ENCODE results near the gene C2.
"Not testable (repeated sequence)": the region's sequence is repeated elsewhere in the genome, so short reads cannot be mapped to it uniquely, and the experiment has no call there.

C2 gene

DNA sequence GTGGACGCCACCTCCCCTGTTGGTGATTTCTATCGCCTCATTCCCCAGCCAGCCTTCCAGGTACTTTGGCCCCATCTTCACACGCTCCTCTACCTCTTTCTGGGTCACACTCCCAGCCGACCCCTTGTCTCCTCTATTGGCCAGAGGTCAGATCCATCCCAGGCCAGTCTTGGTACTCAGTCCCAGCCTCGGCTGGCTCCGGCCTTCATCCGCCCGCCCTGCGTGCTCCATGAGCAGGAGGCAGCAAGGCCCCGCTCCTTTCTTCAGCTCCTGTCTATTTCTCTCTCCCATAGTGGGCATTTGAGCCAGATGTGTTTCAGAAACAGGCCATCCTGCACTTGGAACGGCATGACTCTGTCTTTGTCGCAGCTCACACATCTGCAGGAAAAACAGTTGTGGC, 34.1 kb downstream of the C2 start:
- DNase-seq: no peak

GRCh38 chr6:31963921-31964320, 36.4 kb downstream of the C2 start:
- no peak for DNase-seq

DNA sequence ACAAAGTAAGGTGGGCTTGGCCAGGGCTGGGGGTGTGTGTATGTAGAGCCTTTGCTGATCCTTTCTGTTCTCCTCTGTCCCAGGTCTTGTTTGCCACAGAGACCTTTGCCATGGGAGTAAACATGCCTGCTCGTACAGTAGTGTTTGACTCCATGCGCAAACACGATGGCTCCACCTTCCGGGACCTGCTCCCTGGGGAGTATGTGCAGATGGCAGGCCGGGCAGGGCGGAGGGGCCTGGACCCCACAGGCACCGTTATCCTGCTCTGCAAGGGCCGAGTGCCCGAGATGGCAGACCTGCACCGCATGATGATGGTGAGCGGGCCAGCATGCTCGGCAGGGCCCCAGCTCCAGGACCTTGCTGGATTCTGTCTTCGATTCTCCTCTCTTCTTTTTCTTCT, 38.2 kb downstream of the C2 start:
- no peak for DNase-seq

DNA sequence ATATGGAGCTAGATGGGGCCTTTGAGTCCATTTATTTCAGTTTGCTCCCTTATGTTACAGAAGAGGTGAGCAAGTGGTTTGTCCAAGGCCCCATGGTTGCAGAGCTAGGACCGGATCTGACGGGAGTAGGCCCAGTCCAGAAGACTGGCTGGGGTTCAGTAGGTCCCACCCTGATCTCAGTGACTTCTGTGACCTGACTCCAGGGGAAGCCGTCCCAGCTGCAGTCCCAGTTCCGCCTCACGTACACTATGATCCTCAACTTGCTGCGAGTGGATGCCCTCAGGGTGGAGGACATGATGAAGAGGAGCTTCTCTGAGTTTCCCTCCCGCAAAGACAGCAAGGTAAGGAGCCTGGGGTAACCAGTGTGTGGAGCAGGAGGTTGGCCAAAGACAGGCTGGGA, 39.0 kb downstream of the C2 start:
- no peak for DNase-seq

DNA sequence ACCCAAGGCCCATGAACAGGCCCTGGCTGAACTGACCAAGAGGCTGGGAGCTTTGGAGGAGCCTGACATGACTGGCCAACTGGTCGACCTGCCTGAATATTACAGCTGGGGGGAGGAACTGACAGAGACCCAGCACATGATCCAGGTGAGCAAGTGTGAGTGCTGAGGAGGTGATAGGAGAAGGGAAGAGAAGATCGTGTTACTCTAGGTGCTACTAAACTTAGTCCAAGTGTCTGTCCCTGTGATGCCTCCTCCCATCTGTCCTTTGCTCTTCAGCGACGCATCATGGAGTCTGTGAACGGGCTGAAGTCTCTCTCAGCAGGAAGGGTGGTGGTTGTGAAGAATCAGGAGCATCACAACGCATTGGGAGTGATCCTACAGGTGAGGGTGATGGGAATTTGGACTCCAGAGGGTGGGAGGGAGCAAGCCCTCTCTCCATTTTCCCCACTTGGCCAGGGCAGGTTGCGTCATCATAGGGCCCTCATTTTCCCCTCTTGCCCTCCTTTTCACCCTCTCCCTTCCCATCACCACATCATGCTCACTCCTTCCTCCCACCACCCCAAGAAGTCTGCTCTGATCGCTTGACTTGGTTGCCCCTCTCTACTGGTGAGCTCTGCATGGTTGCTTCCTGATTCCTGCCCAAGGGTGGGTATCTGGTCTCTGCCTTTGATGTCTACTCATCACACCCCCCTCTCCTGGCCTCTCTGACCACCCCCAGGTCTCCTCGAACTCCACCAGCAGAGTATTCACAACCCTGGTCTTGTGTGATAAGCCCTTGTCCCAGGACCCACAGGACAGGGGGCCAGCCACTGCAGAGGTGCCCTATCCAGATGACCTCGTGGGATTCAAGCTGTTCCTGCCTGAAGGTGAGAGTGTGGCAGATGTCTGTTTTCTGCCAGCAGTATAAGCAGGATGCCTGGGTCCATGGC, 39.7 kb downstream of the C2 start:
- DNase-seq: no peak

- DNase-seq: no peak
Observed at GRCh38 chr6:31967926-31968320, 40.4 kb downstream of the C2 start.

- no peak for DNase-seq
Observed at GRCh38 chr6:31968326-31968725, 40.8 kb downstream of the C2 start.

- DNase-seq: no peak
Observed at GRCh38 chr6:31968791-31969711, 41.5 kb downstream of the C2 start.

DNA sequence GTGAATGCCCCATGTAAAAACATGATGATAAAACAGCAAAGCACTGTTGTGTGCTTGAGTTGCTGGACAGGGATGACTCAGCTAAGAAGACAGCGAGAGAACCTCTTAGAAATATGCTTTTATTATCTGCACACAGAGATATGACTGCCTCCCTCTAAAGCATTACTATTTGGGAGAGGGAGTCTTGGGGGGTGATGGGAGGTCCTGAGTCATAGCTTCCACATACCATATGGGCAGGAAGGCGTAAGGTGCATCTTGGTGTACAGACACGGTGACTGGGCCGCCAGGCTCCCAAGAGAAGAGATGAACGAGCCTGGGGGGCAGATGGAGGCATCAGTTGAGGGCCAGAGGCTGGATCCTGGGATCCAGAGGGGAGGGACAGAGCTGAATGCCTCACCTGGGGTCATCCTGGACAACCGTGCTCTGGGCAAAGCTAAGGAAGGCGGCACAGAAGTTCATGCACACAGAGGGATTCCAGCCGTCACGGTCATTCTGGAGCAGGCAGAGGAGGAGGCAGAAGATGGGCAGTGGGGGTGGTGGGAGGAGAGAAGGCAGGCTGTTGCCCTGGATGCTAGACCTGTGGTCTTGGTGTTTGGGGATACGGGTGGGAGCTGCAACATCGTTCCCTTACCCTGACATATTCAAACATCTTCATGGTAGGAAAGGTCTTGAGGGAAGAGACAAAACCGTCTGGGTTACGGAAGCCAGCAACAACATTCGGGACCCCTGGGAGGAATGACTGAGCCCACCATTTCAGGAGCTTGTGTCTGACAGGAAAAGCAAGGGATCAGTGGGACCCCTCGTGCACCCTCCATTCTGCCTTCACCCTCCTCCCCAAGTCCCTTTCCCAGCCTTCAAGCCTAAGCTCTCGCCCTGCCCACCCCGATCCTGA, 42.4 kb downstream of the C2 start:
- no peak for DNase-seq

DNA sequence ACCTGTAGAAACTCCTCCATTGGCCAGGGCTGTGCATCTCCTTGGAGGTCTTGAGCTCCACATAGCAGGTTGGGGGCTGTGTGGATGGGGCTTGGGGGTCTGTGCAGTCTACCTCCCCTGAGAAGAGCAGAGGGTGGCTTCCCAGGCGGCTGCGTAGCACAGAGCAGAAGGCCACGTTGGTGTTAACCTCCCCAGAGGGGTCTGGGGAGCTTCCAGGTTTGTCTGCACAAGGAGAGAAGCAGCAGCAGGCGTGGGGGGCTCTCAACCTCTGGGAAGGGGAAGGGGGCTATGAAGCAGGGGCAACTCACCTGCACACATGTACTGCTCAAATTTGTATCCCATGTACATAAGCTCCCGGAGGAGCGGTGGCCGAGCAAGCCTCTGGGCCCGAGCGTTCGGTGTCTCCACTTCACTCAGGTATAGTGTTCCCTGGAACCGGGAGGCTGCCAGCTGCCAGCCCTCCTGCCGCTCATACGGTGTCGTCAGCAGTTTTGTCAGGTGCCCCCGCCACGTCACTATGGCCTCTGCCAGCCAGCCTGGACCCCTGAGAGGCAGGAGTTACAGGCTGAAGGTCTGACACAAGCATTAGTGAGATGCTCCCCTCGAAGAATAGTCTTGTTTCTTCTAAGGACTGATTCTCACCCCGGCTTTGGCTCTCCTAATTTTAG, 43.2 kb downstream of the C2 start:
- DNase-seq: no peak

DNA sequence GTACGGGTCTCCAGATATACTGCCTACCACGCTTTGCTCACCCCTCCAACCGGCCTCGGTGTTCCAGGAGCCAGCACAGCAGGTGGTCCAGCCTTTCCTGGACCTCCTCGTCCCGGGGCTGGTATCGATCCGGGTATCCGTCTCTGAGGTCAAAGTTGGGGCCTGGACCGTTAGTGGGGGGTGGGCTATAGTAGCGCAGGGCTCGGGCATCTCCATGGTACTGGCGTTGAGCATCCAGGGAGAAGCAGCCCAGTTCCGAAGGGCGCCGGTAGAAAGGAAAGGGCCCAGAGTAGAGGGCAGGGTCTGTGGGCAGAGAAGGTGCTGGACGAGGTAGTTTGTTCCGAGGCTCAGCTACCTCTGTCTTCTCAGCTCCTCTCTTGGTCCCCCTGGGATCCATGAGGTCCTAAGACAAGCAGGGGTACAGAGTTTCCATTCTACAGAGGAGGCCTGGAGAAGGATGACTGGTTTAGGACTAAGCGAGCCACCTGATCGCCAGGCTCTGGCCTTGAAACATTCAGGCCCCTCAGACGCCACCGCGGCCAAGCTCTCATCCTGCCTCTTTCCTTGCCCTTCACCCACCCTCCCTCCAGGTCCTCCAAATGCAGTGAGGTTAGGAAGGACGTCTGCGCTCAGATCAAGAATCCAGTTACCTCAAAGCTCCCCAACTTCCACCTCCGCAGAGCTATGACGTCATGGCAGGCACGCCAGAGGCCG, 43.9 kb downstream of the C2 start:
- no peak for DNase-seq

- DNase-seq: peak; percentile 94
Observed at GRCh38 chr6:31971993-31972708, 44.6 kb downstream of the C2 start, which contains the start of gene DXO. Gene DXO, minus strand, starts transcription at chr6:31972138. Its CDS starts 463 bp downstream, at chr6:31971675.

DNA sequence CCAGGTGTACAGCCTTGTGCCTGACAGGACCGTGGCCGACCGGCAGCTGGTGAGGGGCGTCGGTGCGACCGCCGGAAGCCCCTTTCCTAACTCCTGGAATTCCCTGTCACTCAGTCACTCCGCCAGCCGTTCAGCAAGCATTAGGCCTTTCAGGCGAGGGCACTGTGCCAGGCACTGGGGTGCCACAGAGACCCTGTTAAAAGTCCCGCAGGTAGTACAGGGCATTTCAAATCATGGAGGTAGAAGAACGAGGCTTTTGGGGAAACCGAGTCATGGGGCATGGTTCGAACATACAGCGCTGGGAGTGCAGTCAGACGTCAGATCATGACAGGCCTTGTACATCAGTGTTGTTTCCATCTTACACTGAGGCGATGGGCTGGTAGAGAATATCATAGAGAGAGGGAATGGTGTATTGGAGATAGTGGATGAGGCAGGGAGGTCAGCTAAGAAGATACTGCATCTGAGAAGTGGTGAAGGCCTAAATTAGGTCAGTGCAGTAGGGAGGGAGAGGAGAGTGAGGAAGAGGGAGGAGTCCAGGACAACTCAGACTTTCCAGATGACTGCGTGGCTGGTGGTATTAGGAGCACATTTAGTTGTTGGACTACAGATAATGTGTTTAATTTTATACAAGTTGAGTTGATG, 45.3 kb downstream of the C2 start:
- DNase-seq: no peak

DNA sequence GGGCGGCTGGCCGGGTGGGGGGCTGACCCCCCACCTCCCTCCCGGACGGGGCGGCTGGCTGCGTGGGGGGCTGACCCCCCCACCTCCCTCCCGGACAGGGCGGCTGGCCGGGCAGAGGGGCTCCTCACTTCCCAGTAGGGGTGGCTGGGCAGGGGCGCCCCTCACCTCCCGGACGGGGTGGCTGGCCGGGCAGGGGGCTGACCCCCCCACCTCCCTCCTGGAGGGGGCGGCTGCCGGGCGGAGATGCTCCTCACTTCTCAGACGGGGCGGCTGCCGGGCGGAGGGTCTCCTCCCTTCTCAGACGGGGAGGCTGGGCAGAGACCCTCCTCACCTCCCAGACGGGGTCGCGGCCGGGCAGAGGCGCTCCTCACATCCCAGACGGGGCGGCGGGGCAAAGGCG, 48.5 kb downstream of the C2 start:
- not testable (repeated sequence) for DNase-seq

GRCh38 chr6:31977816-31978431, 50.4 kb downstream of the C2 start:
- no peak for DNase-seq

- DNase-seq: no peak
Observed at GRCh38 chr6:31978831-31979230, 51.3 kb downstream of the C2 start.

- DNase-seq: no peak
Observed at GRCh38 chr6:31979238-31979898, 51.9 kb downstream of the C2 start.

DNA sequence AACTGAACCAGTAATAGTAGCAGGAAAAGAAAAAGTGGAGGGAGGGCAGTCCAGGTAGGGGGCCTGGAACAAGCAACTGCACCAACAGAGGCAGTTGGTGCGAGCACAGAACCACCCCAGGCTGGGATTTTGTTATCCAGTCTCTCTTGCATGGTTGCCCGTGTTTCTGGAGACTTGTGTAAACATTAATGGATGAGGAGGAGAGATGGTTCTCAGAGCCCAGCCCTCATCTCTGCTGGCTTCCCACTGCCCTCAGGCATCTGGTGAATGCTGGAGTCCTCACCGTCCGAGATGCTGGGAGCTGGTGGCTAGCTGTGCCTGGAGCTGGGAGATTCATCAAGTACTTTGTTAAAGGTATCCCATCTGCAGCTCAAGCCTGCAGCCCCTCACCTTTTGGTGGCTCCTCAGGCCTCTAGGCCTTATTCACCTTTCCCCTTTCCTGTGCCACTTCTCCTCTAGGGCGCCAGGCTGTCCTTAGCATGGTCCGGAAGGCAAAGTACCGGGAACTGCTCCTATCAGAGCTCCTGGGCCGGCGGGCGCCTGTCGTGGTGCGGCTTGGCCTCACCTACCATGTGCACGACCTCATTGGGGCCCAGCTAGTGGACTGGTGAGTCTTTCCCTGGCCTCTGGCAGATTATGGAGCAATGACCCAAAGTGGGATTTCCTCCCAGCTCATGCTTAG, 52.8 kb downstream of the C2 start:
- not testable (repeated sequence) for DNase-seq

All from midbrain (tissue), 1 donor.